Nephron progenitor cell (in vitro differentiated cells): ENCODE results near the gene LRGUK.

ENCODE experiments used
- DNase-seq: peaks from one replicate; pipeline ENCODE4 v3.0.0; 2021
- H3K27ac Mint-ChIP-seq: 2 replicates; pipeline ENCODE4 v1.8.0; 2021; ENCODE audit warnings: mild to moderate bottlenecking, moderate library complexity, mixed read lengths
- H3K27me3 Mint-ChIP-seq: 2 replicates; pipeline ENCODE4 v1.8.0; 2021; ENCODE audit warnings: mild to moderate bottlenecking, low read depth, mixed read lengths; ENCODE audit not compliant: poor library complexity
- H3K36me3 Mint-ChIP-seq: 2 replicates; pipeline ENCODE4 v1.8.0; 2021; ENCODE audit warnings: low read depth, mixed read lengths
- H3K4me1 Mint-ChIP-seq: 2 replicates; pipeline ENCODE4 v1.8.0; 2021; ENCODE audit warnings: mixed read lengths
- H3K4me3 Mint-ChIP-seq: 2 replicates; pipeline ENCODE4 v1.8.0; 2021; ENCODE audit warnings: mild to moderate bottlenecking, moderate library complexity, mixed read lengths
- H3K9me3 Mint-ChIP-seq: 2 replicates; pipeline ENCODE4 v1.8.0; 2021; ENCODE audit warnings: mild to moderate bottlenecking, moderate library complexity, mixed read lengths
- CTCF ChIP-seq: fragments of 200-600 bp; sonication (generic); IDR thresholded peaks from 2 replicates; pipeline ENCODE4 v1.5.0; 2021; ENCODE audit warnings: antibody characterized with exemption

The LRGUK gene

DNA sequence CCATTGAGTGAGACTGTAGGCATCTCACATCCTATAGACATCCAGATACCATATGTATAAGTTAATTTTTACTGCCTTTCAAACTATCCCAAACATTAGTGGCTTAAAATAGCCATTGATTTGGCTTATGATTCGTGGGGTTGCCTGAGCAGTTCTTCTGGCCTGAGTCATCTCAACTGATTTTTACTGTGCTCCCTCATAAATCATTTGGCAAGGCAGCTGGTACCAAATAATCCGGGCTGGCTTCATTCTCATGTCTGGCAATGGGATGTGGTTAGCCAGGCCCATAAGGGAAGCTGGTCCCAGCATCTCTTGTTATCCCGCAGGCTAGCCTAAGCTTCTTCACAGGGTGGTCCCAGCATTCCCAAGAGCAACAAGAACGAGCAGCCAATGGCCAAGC, 6.7 kb upstream of the LRGUK start:
- no peaks in the 10 kb centered on the region for H3K4me1 Mint-ChIP-seq
- no peaks in the 10 kb centered on the region for H3K36me3 Mint-ChIP-seq
- no peak for TF ChIP-seq CTCF
- no peaks in the 10 kb centered on the region for H3K9me3 Mint-ChIP-seq
- no peak overlapping the region for H3K27ac Mint-ChIP-seq
- no peak overlapping the region for H3K4me3 Mint-ChIP-seq
- H3K27me3 Mint-ChIP-seq = peaks cover 3% of the 10 kb centered on the region
- DNase-seq = no peak

GRCh38 chr7:134121632-134122139, 5.5 kb upstream of the LRGUK start:
- peaks cover 4% of the 10 kb centered on the region for H3K4me1 Mint-ChIP-seq
- no peaks in the 10 kb centered on the region for H3K36me3 Mint-ChIP-seq
- no peak for DNase-seq
- peaks cover 12% of the 10 kb centered on the region for H3K27me3 Mint-ChIP-seq
- no peak overlapping the region for H3K27ac Mint-ChIP-seq
- H3K4me3 Mint-ChIP-seq = no peak overlapping the region
- TF ChIP-seq CTCF = no peak
- no peaks in the 10 kb centered on the region for H3K9me3 Mint-ChIP-seq

GRCh38 chr7:134122980-134123379, 4.2 kb upstream of the LRGUK start:
- H3K27me3 Mint-ChIP-seq = peaks cover 24% of the 10 kb centered on the region
- no peaks in the 10 kb centered on the region for H3K9me3 Mint-ChIP-seq
- no peak for DNase-seq

GRCh38 chr7:134126146-134126545, 994 bp upstream of the LRGUK start:
- TF ChIP-seq CTCF = no peak
- peak overlapping the region; percentile 88 for H3K4me3 Mint-ChIP-seq
- peaks cover 40% of the 10 kb centered on the region for H3K27me3 Mint-ChIP-seq
- no peaks in the 10 kb centered on the region for H3K36me3 Mint-ChIP-seq
- H3K9me3 Mint-ChIP-seq = no peaks in the 10 kb centered on the region
- peaks cover 20% of the 10 kb centered on the region for H3K4me1 Mint-ChIP-seq
- no peak overlapping the region for H3K27ac Mint-ChIP-seq
- no peak for DNase-seq

More at GRCh38 chr7:134122980-134123379, 4.2 kb upstream of the LRGUK start:
- Mint-ChIP-seq H3K4me1 (peaks cover 17% of the 10 kb centered on the region), H3K27ac (no peak overlapping the region), H3K4me3 (no peak overlapping the region), H3K36me3 (no peaks in the 10 kb centered on the region)
- TF ChIP-seq CTCF = no peak

DNA sequence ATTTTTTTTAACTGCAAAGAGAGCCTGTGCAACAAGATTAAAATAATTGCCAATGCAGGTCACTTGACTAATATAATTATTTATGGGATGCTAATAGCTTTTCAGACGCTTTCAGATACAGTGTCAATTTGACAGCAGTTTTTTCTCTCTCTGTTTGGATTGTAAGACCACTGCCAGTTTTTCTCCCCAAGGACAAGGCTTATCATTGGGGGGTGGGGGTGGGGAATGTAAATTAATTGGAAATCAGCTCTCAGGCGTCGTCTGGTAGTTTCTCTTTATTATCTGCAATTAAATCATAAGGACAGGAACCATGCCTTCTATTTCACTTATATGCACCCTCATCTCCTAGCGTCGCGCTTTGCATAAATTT, 559 bp upstream of the LRGUK start:
- Mint-ChIP-seq H3K4me3 (peak overlapping the region; percentile 88), H3K4me1 (peaks cover 20% of the 10 kb centered on the region), H3K27me3 (peaks cover 42% of the 10 kb centered on the region), H3K9me3 (no peaks in the 10 kb centered on the region), H3K27ac (no peak overlapping the region), H3K36me3 (no peaks in the 10 kb centered on the region)
- DNase-seq = no peak
- TF ChIP-seq CTCF = no peak

DNA sequence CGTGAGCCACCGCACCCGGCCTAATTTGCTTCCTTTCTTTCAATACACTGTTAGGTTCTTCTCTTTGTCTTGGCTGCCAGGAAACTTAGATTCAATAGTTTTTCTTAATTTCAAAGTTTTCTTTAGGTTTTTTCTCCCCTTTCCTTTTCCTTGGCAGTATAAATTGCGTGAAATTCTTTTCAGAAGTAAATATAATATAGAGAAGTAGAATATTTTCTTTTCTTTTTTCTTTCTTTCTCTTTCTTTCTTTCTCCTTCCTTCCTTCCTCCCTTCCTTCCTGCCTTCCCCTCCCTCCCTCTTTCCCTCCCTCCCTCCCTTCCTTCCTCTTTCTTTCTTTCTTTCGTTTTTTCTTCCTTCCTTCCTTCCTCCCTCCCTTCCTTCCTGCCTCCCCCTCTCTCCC, 1.7 kb downstream of the LRGUK start:
- Mint-ChIP-seq H3K27ac (no peak overlapping the region), H3K4me1 (peaks cover 20% of the 10 kb centered on the region), H3K27me3 (peaks cover 47% of the 10 kb centered on the region), H3K36me3 (no peaks in the 10 kb centered on the region), H3K4me3 (peak overlapping the region; percentile 88), H3K9me3 (no peaks in the 10 kb centered on the region)
- no peak for DNase-seq
- no peak for TF ChIP-seq CTCF
